ENCODE data around the gene KCNJ10. TPM values are rescaled to one million over a fixed set of nuclear protein-coding genes. Genes with fewer than 3 reads are reported as not detected.

Gene KCNJ10
- total and polyA plus RNA-seq, 7 experiments from 2014 or later = 0.29 to 0.32 TPM; not detected in 5

DNA sequence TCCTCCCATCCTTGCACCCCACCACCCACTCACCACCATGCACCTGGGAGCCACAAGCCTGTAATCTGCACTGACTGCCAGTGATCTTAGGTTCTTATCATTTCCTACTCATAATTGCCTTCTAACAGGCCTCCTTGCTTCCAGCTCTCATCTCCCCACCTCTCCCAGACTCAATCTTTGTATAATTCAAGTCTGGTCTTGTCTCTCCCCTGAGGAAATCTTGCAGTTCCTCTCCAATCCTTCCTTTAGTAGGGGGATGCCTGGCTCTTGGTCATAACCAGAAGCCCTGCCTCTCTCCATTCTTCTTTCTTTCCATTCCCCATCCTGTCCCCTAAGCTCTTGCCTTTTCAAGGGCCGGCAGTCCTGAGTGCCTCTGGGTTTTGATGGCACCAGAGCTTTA is 66.0 kb downstream of the KCNJ10 start:
- ATAC-seq = no peak
- intact Hi-C loops (cut with micrococcal nuclease) = loop anchor here in 1 of 2 donors (10.0 kb wide), 1 partner anchor 839 kb away; no protein-coding TSS in a partner anchor

GRCh38 chr1:160001440-160001839 is 68.5 kb downstream of the KCNJ10 start:
- no peak overlapping the region for H3K4me3 Mint-ChIP-seq
- H3K4me3 ChIP-seq (ENCODE audit: low read length) = no peak overlapping the region
- H3K36me3 ChIP-seq (ENCODE audit: control insufficient read depth in 2 of 3, insufficient read depth in 3 of 3, low read length in 3 of 3) = no peaks in the 10 kb centered on the region
- DNase-seq (no peak), ATAC-seq (no peak)
- CTCF ChIA-PET = interaction anchor here (0.8 to 1.2 kb wide), 2 partner anchors 18 to 109 kb away, joined by 3 to 5 read pairs; no protein-coding TSS in a partner anchor
- no peaks in the 10 kb centered on the region for H3K9me3 ChIP-seq (ENCODE audit: control insufficient read depth in 2 of 3, low read length in 3 of 3)
- POLR2A ChIA-PET = no interaction called here
- intact Hi-C loops (cut with micrococcal nuclease) = loop anchor here in 1 of 2 donors (10.0 kb wide), 1 partner anchor 837 kb away; no protein-coding TSS in a partner anchor
- H3K27ac ChIP-seq (ENCODE audit: low read depth, low read length) = no peak overlapping the region
- H3K9me3 Mint-ChIP-seq = no peaks in the 10 kb centered on the region
- H3K36me3 Mint-ChIP-seq = no peaks in the 10 kb centered on the region
- no peak overlapping the region for H3K27ac Mint-ChIP-seq
- peaks cover 0 to 36% (median 8%) of the 10 kb centered on the region in 5 donors for H3K27me3 Mint-ChIP-seq
- no peaks in the 10 kb centered on the region for H3K4me1 Mint-ChIP-seq
- no peaks in the 10 kb centered on the region for H3K4me1 ChIP-seq (ENCODE audit: control insufficient read depth in 2 of 2, insufficient read depth in 2 of 2, low read length in 2 of 2)
- H3K27me3 ChIP-seq (ENCODE audit: control insufficient read depth in 2 of 2, insufficient read depth in 2 of 2, low read length in 2 of 2) = no peaks in the 10 kb centered on the region

More for the DNA sequence above, 66.0 kb downstream of the KCNJ10 start:
- no peaks in the 10 kb centered on the region for H3K9me3 ChIP-seq (ENCODE audit: control insufficient read depth in 2 of 3, low read length in 3 of 3)
- no peak overlapping the region for H3K4me3 Mint-ChIP-seq
- H3K27ac Mint-ChIP-seq = no peak overlapping the region
- H3K36me3 Mint-ChIP-seq = no peaks in the 10 kb centered on the region
- no peaks in the 10 kb centered on the region for H3K4me1 Mint-ChIP-seq
- H3K27me3 Mint-ChIP-seq = peaks cover 0 to 31% (median 4%) of the 10 kb centered on the region in 5 donors
- no peak for DNase-seq
- H3K27ac ChIP-seq (ENCODE audit: low read depth, low read length) = no peak overlapping the region
- ChIA-PET CTCF (interaction anchor here (1.2 to 1.4 kb wide), 3 partner anchors 43 to 205 kb away, joined by 3 to 4 read pairs (median 3); no protein-coding TSS in a partner anchor), POLR2A (no interaction called here)
- no peaks in the 10 kb centered on the region for H3K4me1 ChIP-seq (ENCODE audit: control insufficient read depth in 2 of 2, insufficient read depth in 2 of 2, low read length in 2 of 2)
- H3K4me3 ChIP-seq (ENCODE audit: low read length) = no peak overlapping the region
- no peaks in the 10 kb centered on the region for H3K27me3 ChIP-seq (ENCODE audit: control insufficient read depth in 2 of 2, insufficient read depth in 2 of 2, low read length in 2 of 2)
- H3K36me3 ChIP-seq (ENCODE audit: control insufficient read depth in 2 of 3, insufficient read depth in 3 of 3, low read length in 3 of 3) = no peaks in the 10 kb centered on the region
- no peaks in the 10 kb centered on the region for H3K9me3 Mint-ChIP-seq

DNA sequence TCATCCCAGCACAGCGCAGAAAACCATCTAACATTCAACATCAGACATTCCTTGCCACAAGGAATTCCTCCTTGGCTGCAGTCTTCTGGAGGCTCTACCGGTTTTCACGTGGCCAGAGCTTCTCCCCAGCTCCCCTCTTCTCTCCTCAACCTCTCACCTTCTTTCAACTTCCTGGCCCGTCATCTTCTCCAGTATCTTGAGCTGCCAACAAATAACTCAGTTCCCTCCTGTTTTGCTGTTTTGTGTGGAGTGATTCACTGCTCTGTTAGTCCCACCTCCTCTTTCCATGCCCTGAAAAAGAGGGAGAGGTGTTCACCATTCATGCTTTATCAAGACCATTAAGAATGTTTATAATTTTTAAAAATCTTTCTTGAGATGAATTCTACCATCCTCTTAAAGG is 70.8 kb downstream of the KCNJ10 start:
- ChIA-PET POLR2A (interaction anchor here (0.6 kb wide), 1 partner anchor 256 kb away, joined by 3 read pairs; no protein-coding TSS in a partner anchor), CTCF (no interaction called here)
- Histone ChIP-seq H3K27me3 (ENCODE audit: control insufficient read depth in 2 of 2, insufficient read depth in 2 of 2, low read length in 2 of 2) (no peaks in the 10 kb centered on the region), H3K4me1 (ENCODE audit: control insufficient read depth in 2 of 2, insufficient read depth in 2 of 2, low read length in 2 of 2) (no peaks in the 10 kb centered on the region), H3K36me3 (ENCODE audit: control insufficient read depth in 2 of 3, insufficient read depth in 3 of 3, low read length in 3 of 3) (no peaks in the 10 kb centered on the region), H3K9me3 (ENCODE audit: control insufficient read depth in 2 of 3, low read length in 3 of 3) (no peaks in the 10 kb centered on the region), H3K4me3 (ENCODE audit: low read length) (no peak overlapping the region), H3K27ac (ENCODE audit: low read depth, low read length) (no peak overlapping the region)
- DNase-seq (no peak), ATAC-seq (no peak)
- Mint-ChIP-seq H3K36me3 (no peaks in the 10 kb centered on the region), H3K9me3 (no peaks in the 10 kb centered on the region), H3K27me3 (peaks cover 0 to 56% (median 12%) of the 10 kb centered on the region in 5 donors), H3K27ac (no peak overlapping the region), H3K4me3 (no peak overlapping the region), H3K4me1 (no peaks in the 10 kb centered on the region)
- intact Hi-C loops (cut with micrococcal nuclease) = no loop called here

DNA sequence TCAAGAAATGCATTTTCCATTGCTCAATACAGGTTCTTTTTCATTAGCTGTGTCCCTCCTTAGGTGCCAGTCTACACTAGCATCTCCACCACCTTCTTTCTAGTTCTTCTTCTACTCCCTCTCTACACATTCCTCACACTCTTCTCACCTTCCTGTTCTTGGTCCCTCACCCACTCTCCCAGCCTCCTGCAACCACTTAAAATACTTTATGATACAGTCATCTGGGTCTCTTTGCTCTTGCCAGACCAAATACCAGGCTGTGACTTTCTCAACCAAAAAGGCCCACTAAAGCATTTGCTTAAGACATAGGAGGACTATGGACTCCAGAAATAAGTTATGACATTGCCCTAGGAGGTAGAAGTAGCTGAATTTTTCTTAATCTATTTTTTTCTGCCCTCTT is 73.3 kb downstream of the KCNJ10 start:
- peaks cover 0 to 60% (median 12%) of the 10 kb centered on the region in 5 donors for H3K27me3 Mint-ChIP-seq
- Histone ChIP-seq H3K36me3 (ENCODE audit: control insufficient read depth in 2 of 3, insufficient read depth in 3 of 3, low read length in 3 of 3) (no peaks in the 10 kb centered on the region), H3K27me3 (ENCODE audit: control insufficient read depth in 2 of 2, insufficient read depth in 2 of 2, low read length in 2 of 2) (no peaks in the 10 kb centered on the region), H3K27ac (ENCODE audit: low read depth, low read length) (no peak overlapping the region), H3K4me1 (ENCODE audit: control insufficient read depth in 2 of 2, insufficient read depth in 2 of 2, low read length in 2 of 2) (no peaks in the 10 kb centered on the region), H3K9me3 (ENCODE audit: control insufficient read depth in 2 of 3, low read length in 3 of 3) (no peaks in the 10 kb centered on the region), H3K4me3 (ENCODE audit: low read length) (no peak overlapping the region)
- H3K27ac Mint-ChIP-seq = no peak overlapping the region
- no peaks in the 10 kb centered on the region for H3K36me3 Mint-ChIP-seq
- DNase-seq (no peak), ATAC-seq (no peak)
- intact Hi-C loops (cut with micrococcal nuclease) = no loop called here
- ChIA-PET POLR2A (no interaction called here), CTCF (no interaction called here)
- H3K4me1 Mint-ChIP-seq = peaks cover 0 to 3% (median 2%) of the 10 kb centered on the region in 7 donors
- no peaks in the 10 kb centered on the region for H3K9me3 Mint-ChIP-seq
- no peak overlapping the region for H3K4me3 Mint-ChIP-seq

DNA sequence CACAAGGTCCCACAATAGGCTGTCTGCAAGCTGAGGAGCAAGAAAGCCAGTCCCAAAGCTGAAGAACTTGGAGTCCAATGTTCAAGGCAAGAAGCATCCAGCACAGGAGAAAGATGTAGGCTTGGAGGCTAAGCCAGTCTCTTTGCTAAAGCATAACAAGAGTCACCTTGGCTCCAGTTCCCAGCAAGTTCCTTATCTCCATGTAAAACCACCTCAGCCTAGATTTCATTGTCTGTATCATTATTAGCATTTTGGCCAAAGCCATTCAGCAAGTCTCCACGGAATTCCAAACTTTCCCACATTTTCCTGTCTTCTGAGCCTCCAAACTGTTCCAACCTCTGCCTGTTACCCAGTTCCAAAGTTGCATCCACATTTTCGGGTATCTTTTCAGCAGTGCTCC is 75.1 kb downstream of the KCNJ10 start:
- no peaks in the 10 kb centered on the region for H3K27me3 ChIP-seq (ENCODE audit: control insufficient read depth in 2 of 2, insufficient read depth in 2 of 2, low read length in 2 of 2)
- H3K4me1 ChIP-seq (ENCODE audit: control insufficient read depth in 2 of 2, insufficient read depth in 2 of 2, low read length in 2 of 2) = no peaks in the 10 kb centered on the region
- no peak overlapping the region for H3K4me3 ChIP-seq (ENCODE audit: low read length)
- H3K9me3 ChIP-seq (ENCODE audit: control insufficient read depth in 2 of 3, low read length in 3 of 3) = no peaks in the 10 kb centered on the region
- H3K27ac ChIP-seq (ENCODE audit: low read depth, low read length) = no peak overlapping the region
- H3K4me3 Mint-ChIP-seq = no peak overlapping the region
- peaks cover 4 to 51% (median 15%) of the 10 kb centered on the region in 5 donors for H3K27me3 Mint-ChIP-seq
- ATAC-seq (no peak), DNase-seq (no peak)
- no peaks in the 10 kb centered on the region for H3K36me3 ChIP-seq (ENCODE audit: control insufficient read depth in 2 of 3, insufficient read depth in 3 of 3, low read length in 3 of 3)
- H3K9me3 Mint-ChIP-seq = no peaks in the 10 kb centered on the region
- no peaks in the 10 kb centered on the region for H3K36me3 Mint-ChIP-seq
- POLR2A ChIA-PET = no interaction called here
- no peak overlapping the region for H3K27ac Mint-ChIP-seq
- H3K4me1 Mint-ChIP-seq = peaks cover 0 to 8% (median 7%) of the 10 kb centered on the region in 7 donors
- CTCF ChIA-PET = no interaction called here
- intact Hi-C loops (cut with micrococcal nuclease) = no loop called here

- Histone ChIP-seq H3K4me1 (ENCODE audit: control insufficient read depth in 2 of 2, insufficient read depth in 2 of 2, low read length in 2 of 2) (no peaks in the 10 kb centered on the region), H3K36me3 (ENCODE audit: control insufficient read depth in 2 of 3, insufficient read depth in 3 of 3, low read length in 3 of 3) (no peaks in the 10 kb centered on the region), H3K4me3 (ENCODE audit: low read length) (no peak overlapping the region), H3K27ac (ENCODE audit: low read depth, low read length) (no peak overlapping the region), H3K9me3 (ENCODE audit: control insufficient read depth in 2 of 3, low read length in 3 of 3) (no peaks in the 10 kb centered on the region), H3K27me3 (ENCODE audit: control insufficient read depth in 2 of 2, insufficient read depth in 2 of 2, low read length in 2 of 2) (no peaks in the 10 kb centered on the region)
- DNase-seq (no peak), ATAC-seq (no peak)
- CTCF ChIA-PET = interaction anchor here (1.1 kb wide), 1 partner anchor 13 kb away, joined by 4 read pairs; no protein-coding TSS in a partner anchor
- H3K36me3 Mint-ChIP-seq = no peaks in the 10 kb centered on the region
- H3K27me3 Mint-ChIP-seq = peaks cover 4 to 50% (median 14%) of the 10 kb centered on the region in 5 donors
- H3K4me1 Mint-ChIP-seq = peaks cover 0 to 8% (median 7%) of the 10 kb centered on the region in 7 donors
- no peaks in the 10 kb centered on the region for H3K9me3 Mint-ChIP-seq
- intact Hi-C loops (cut with micrococcal nuclease) = no loop called here
- POLR2A ChIA-PET = interaction anchor here (0.5 kb wide), 1 partner anchor 175 kb away, joined by 3 read pairs; no protein-coding TSS in a partner anchor
- no peak overlapping the region for H3K27ac Mint-ChIP-seq
- H3K4me3 Mint-ChIP-seq = no peak overlapping the region
These were observed 76.0 kb downstream of the KCNJ10 start for GRCh38 chr1:159993911-159994310.

- Histone ChIP-seq H3K4me3 (ENCODE audit: low read length) (no peak overlapping the region), H3K9me3 (ENCODE audit: control insufficient read depth in 2 of 3, low read length in 3 of 3) (no peaks in the 10 kb centered on the region), H3K4me1 (ENCODE audit: control insufficient read depth in 2 of 2, insufficient read depth in 2 of 2, low read length in 2 of 2) (no peaks in the 10 kb centered on the region), H3K27ac (ENCODE audit: low read depth, low read length) (no peak overlapping the region), H3K36me3 (ENCODE audit: control insufficient read depth in 2 of 3, insufficient read depth in 3 of 3, low read length in 3 of 3) (no peaks in the 10 kb centered on the region), H3K27me3 (ENCODE audit: control insufficient read depth in 2 of 2, insufficient read depth in 2 of 2, low read length in 2 of 2) (no peaks in the 10 kb centered on the region)
- no peak for ATAC-seq
- Mint-ChIP-seq H3K27me3 (peaks cover 4 to 36% (median 12%) of the 10 kb centered on the region in 5 donors), H3K9me3 (no peaks in the 10 kb centered on the region), H3K36me3 (no peaks in the 10 kb centered on the region), H3K4me1 (peaks cover 0 to 8% (median 7%) of the 10 kb centered on the region in 7 donors), H3K4me3 (no peak overlapping the region), H3K27ac (no peak overlapping the region)
- POLR2A ChIA-PET = no interaction called here
- CTCF ChIA-PET = interaction anchor here (1.2 kb wide), 1 partner anchor 15 kb away, joined by 7 read pairs; no protein-coding TSS in a partner anchor
- DNase-seq = no peak
- intact Hi-C loops (cut with micrococcal nuclease) = no loop called here
These were observed 77.8 kb downstream of the KCNJ10 start for GRCh38 chr1:159992161-159992560.
